GM12878 (cell line): Measurements from ENCODE around the gene PLCG1. TPM values are rescaled to one million over a fixed set of nuclear protein-coding genes. Genes with fewer than 3 reads are reported as not detected.

Source experiments
- ATAC-seq: fragments of 200-7000 bp; cut with Tn5 transposase; 3 replicates; pipeline ENCODE4 v1.9.1; 2020; ENCODE audit warnings: mild to moderate bottlenecking, moderate library complexity
- BruUV-seq: library from RNA; stranded (reverse); fragments of 400-500 nt; replicated peaks from 2 replicates; lab custom pipeline; 2021; lab: Mats Ljungman, UMichigan
- CTCF ChIA-PET: fragments of 300-600 bp; sonication (Branson Sonifier 250); formaldehyde crosslinking; extraction: SDS; loops from one replicate; lab custom pipeline; 2021; ENCODE audit warnings: inconsistent platforms; lab: Yijun Ruan, JAX
- POLR2A ChIA-PET: fragments of 350-600 bp; formaldehyde crosslinking; extraction: SDS; loops from one replicate; lab custom pipeline; 2021; ENCODE audit warnings: inconsistent platforms; lab: Charles Lee
- RAD21 ChIA-PET: fragments of 300-600 bp; sonication (Branson Sonifier 250); formaldehyde crosslinking; loops from one replicate; lab custom pipeline; 2023; ENCODE audit warnings: antibody characterized with exemption; ENCODE audit not compliant: unreplicated experiment; lab: Charles Lee
- SMC1A ChIA-PET: fragments of 300-600 bp; sonication (Branson Sonifier 250); formaldehyde crosslinking; loops from one replicate; lab custom pipeline; 2023; ENCODE audit not compliant: unreplicated experiment, uncharacterized antibody; lab: Charles Lee
- DNase-seq: peaks from one replicate; pipeline ENCODE4 v3.0.0-alpha.2; 2011; ENCODE audit warnings: low read depth, low spot score
- FAIRE-seq: peaks from 3 replicates; lab custom pipeline; 2011; peaks lifted over from hg19 to GRCh38; lab: Jason Lieb, UNC
- H2AFZ ChIP-seq: 2 replicates; pipeline ENCODE4 v1.6.0; 2011; ENCODE audit warnings: low read depth, low read length, control low read depth; ENCODE audit not compliant: control insufficient read depth
- H3K27ac ChIP-seq: 2 replicates; pipeline ENCODE4 v1.5.1; 2011; ENCODE audit warnings: control low read depth; ENCODE audit not compliant: control insufficient read depth, insufficient read depth
- H3K27me3 ChIP-seq, 2 experiments: replicated peaks in 1 of 2; 2 replicates each; pipeline versions ENCODE4 v1.6.0 to v1.6.1; 2011; ENCODE audit warnings: low read length in 1 of 2; ENCODE audit not compliant: control insufficient read depth in 2 of 2, insufficient read depth in 2 of 2
- H3K36me3 ChIP-seq, 2 experiments: 2 replicates each; pipeline ENCODE4 v1.5.1; 2011; ENCODE audit warnings: low read length in 1 of 2; ENCODE audit not compliant: control insufficient read depth in 2 of 2, insufficient read depth in 2 of 2
- H3K4me1 ChIP-seq: 2 replicates; pipeline ENCODE4 v1.6.1; 2011; ENCODE audit warnings: mild to moderate bottlenecking, low read length, moderate library complexity, mixed read lengths; ENCODE audit not compliant: control insufficient read depth, insufficient read depth
- H3K4me2 ChIP-seq: 2 replicates; pipeline ENCODE4 v1.6.0; 2011; ENCODE audit warnings: control low read depth; ENCODE audit not compliant: control insufficient read depth, insufficient read depth
- H3K4me3 ChIP-seq: fragments of 200-600 bp; sonication (generic); 2 replicates; pipeline ENCODE4 v1.5.1; 2016
- H3K79me2 ChIP-seq: 2 replicates; pipeline ENCODE4 v1.6.0; 2011; ENCODE audit warnings: low read length; ENCODE audit not compliant: control insufficient read depth, insufficient read depth
- H3K9ac ChIP-seq: 2 replicates; pipeline ENCODE4 v1.8.0; 2011; ENCODE audit warnings: low read length, control low read depth, mixed read lengths; ENCODE audit not compliant: control insufficient read depth, insufficient read depth
- H3K9me3 ChIP-seq: replicated peaks from 3 replicates; pipeline ENCODE4 v1.5.1; 2011; ENCODE audit warnings: mild to moderate bottlenecking, low read length; ENCODE audit not compliant: control insufficient read depth, insufficient read depth
- H4K20me1 ChIP-seq: 2 replicates; pipeline ENCODE4 v1.6.0; 2011; ENCODE audit not compliant: control insufficient read depth, insufficient read depth
- IKZF1 ChIP-seq: fragments of 450-650 bp; conservative IDR thresholded peaks from 2 replicates; pipeline ENCODE4 v1.6.1; 2017; ENCODE audit warnings: antibody characterized with exemption, mild to moderate bottlenecking
- JUNB ChIP-seq: IDR thresholded peaks from 2 replicates; pipeline ENCODE4 v1.6.1; 2016; ENCODE audit warnings: antibody characterized with exemption, mild to moderate bottlenecking
- JUND ChIP-seq: IDR thresholded peaks from 2 replicates; pipeline ENCODE4 v1.6.1; 2012; ENCODE audit warnings: low read depth, mild to moderate bottlenecking, low read length, improper control_type of control experiment, moderate library complexity
- NR2F1 ChIP-seq: fragments of 450-650 bp; conservative IDR thresholded peaks from 2 replicates; pipeline ENCODE4 v1.6.1; 2017; ENCODE audit warnings: mild to moderate bottlenecking
- PAX8 ChIP-seq: fragments of 450-650 bp; IDR thresholded peaks from 2 replicates; pipeline ENCODE4 v1.6.1; 2017; ENCODE audit warnings: mild to moderate bottlenecking, moderate library complexity
- SIN3A ChIP-seq: IDR thresholded peaks from 2 replicates; pipeline ENCODE4 v1.6.1; 2012; ENCODE audit warnings: low read depth, low read length, improper control_type of control experiment
- TBL1XR1 ChIP-seq: IDR thresholded peaks from 2 replicates; pipeline ENCODE4 v1.6.1; 2012; ENCODE audit warnings: low read depth, low read length, improper control_type of control experiment
- ZNF217 ChIP-seq: fragments of 450-650 bp; IDR thresholded peaks from 2 replicates; pipeline ENCODE4 v1.6.1; 2017; ENCODE audit warnings: antibody characterized with exemption, mild to moderate bottlenecking
- WGBS: methylation state at CpG from one replicate; pipeline ENCODE4 v1.1.6; 2016; ENCODE audit warnings: low lambda C conversion rate; ENCODE audit not compliant: insufficient replicate concordance, insufficient coverage; ENCODE audit errors: missing lambda C conversion rate; 5-methylcytosine and 5-hydroxymethylcytosine counted together
- in situ Hi-C: fragments of 300-500 bp; cut with MboI; formaldehyde crosslinking; loops from 9 replicates; pipeline ENCODE4 v1.14.3; 2018; ENCODE audit warnings: mixed read lengths
- intact Hi-C: fragments of 100-400 bp; cut with micrococcal nuclease; formaldehyde crosslinking; loops from one replicate; pipeline ENCODE4 v1.14.2; 2022; ENCODE audit not compliant: unreplicated experiment
- polyA plus RNA-seq, 11 experiments: library from polyadenylated mRNA; depleted of rRNA in 4 of 11; unstranded in 6 of 11; stranded (reverse) in 5 of 11; fragments of >200 nt; fragmentation: Nextera tagmentation in 4 of 11; fragmentation: Illumina TruSeq in 1 of 11; extraction: Ambion mirVana in 4 of 11; extraction: Trizol in 1 of 11; gene quantifications; 1 replicate in 1 of 11; 2 replicates in 10 of 11; pipeline versions ENCODE4 v1.2.1 to v1.2.3, GENCODE V29; 2011 to 2016; ENCODE audit warnings: inconsistent platforms in 2 of 11, missing spikeins in 2 of 11, low read depth in 1 of 11
- total RNA-seq, 4 experiments: library from RNA; depleted of rRNA in 3 of 4; stranded (reverse); fragments of >200 nt in 3 of 4; fragmentation: Illumina TruSeq in 1 of 4; extraction: Trizol in 1 of 4; gene quantifications; 2 replicates each; pipeline versions ENCODE4 v1.2.1 to v1.2.3, GENCODE V29; 2013 to 2021
- TF ChIP-seq, protein P1 (sequence below): fragments of 450-650 bp; IDR thresholded peaks from 2 replicates; pipeline ENCODE4 v1.6.1; 2017; ENCODE audit warnings: mild to moderate bottlenecking, moderate library complexity
- TF ChIP-seq, protein P2 (sequence below): fragments of 150-350 bp; IDR thresholded peaks from 2 replicates; pipeline ENCODE4 v1.6.1; 2016; ENCODE audit warnings: low read depth, low read length
- TF ChIP-seq, protein P3 (sequence below): fragments of 450-650 bp; IDR thresholded peaks from 2 replicates; pipeline ENCODE4 v1.6.1; 2016; ENCODE audit warnings: mild to moderate bottlenecking, moderate library complexity, borderline replicate concordance

Gene PLCG1
- total and polyA plus RNA-seq, 10 of the 15 experiments (the other 5 are each of a cell fraction or from before 2014, with no cell fraction given): 2.6 to 114 (median 45.3) TPM

DNA sequence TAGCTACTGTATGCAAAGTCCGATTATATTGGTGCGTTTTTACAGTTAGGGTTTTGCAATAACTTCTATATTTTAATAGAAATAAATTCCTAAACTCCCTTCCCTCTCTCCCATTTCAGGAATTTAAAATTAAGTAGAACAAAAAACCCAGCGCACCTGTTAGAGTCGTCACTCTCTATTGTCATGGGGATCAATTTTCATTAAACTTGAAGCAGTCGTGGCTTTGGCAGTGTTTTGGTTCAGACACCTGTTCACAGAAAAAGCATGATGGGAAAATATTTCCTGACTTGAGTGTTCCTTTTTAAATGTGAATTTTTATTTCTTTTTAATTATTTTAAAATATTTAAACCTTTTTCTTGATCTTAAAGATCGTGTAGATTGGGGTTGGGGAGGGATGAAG lies 13.7 kb upstream of the PLCG1 start (continued):
- TF ChIP-seq, protein P1, sequence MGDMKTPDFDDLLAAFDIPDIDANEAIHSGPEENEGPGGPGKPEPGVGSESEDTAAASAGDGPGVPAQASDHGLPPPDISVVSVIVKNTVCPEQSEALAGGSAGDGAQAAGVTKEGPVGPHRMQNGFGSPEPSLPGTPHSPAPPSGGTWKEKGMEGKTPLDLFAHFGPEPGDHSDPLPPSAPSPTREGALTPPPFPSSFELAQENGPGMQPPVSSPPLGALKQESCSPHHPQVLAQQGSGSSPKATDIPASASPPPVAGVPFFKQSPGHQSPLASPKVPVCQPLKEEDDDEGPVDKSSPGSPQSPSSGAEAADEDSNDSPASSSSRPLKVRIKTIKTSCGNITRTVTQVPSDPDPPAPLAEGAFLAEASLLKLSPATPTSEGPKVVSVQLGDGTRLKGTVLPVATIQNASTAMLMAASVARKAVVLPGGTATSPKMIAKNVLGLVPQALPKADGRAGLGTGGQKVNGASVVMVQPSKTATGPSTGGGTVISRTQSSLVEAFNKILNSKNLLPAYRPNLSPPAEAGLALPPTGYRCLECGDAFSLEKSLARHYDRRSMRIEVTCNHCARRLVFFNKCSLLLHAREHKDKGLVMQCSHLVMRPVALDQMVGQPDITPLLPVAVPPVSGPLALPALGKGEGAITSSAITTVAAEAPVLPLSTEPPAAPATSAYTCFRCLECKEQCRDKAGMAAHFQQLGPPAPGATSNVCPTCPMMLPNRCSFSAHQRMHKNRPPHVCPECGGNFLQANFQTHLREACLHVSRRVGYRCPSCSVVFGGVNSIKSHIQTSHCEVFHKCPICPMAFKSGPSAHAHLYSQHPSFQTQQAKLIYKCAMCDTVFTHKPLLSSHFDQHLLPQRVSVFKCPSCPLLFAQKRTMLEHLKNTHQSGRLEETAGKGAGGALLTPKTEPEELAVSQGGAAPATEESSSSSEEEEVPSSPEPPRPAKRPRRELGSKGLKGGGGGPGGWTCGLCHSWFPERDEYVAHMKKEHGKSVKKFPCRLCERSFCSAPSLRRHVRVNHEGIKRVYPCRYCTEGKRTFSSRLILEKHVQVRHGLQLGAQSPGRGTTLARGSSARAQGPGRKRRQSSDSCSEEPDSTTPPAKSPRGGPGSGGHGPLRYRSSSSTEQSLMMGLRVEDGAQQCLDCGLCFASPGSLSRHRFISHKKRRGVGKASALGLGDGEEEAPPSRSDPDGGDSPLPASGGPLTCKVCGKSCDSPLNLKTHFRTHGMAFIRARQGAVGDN: no peak
- TF ChIP-seq IKZF1 (no peak), JUND (no peak), ZNF217 (no peak), SIN3A (no peak)
- TF ChIP-seq, all 136 proteins: peak for 0

DNA sequence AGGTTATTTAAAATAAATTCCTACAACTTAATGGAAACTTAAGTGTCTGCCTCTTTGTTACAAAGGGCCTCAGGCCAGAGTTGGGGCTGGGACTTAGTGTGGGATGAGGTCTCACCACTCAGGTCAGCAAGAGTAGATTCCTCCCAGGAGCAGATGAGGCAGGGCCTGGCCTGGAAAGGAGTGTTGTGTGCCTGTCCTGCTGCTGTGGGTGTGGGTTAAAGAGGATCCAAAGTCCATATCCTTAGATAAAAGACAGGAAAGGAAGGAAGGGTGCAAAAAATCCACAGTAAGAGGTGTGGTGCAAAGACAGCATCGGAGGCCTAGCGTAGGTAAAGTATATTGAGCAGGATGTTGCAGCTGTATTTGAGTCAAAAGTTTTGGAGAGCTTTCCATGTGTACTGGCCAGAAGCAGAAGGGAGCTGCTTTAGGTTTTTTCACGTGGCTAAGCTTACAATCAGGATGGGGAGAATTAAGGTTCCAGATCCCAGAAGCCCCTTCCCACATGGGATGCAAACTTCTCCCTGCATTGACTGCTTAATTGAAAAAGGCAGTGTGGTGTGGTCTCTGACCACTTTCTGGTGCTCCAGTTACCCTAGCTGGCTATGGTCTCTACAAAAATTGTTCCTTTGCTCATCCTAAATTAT lies 12.8 kb upstream of the PLCG1 start:
- H3K27me3 ChIP-seq: no peaks in the 10 kb centered on the region
- H3K9ac ChIP-seq: no peak overlapping the region
- 95% methylated on average over 3 of the region's 3 CpGs for WGBS
- H3K4me1 ChIP-seq: no peaks in the 10 kb centered on the region
- no peak overlapping the region for H2AFZ ChIP-seq
- BruUV-seq: no TSS peak
- H3K27ac ChIP-seq: no peak overlapping the region
- H3K36me3 ChIP-seq: peaks cover 23 to 37% of the 10 kb centered on the region in 2 experiments
- H3K4me2 ChIP-seq: no peak overlapping the region
- ChIA-PET POLR2A (no interaction called here), CTCF (interaction anchor here (1.5 kb wide), 1 partner anchor 10 kb away, joined by 5 read pairs; no protein-coding TSS in a partner anchor), SMC1A (interaction anchor here (1.0 kb wide), 1 partner anchor 25 kb away, joined by 3 read pairs; no protein-coding TSS in a partner anchor), RAD21 (interaction anchor here (0.7 kb wide), 1 partner anchor 134 kb away, joined by 3 read pairs; no protein-coding TSS in a partner anchor)
- in situ Hi-C loops (no loop called here), intact Hi-C loops (no loop called here)
- no peaks in the 10 kb centered on the region for H3K9me3 ChIP-seq
- no peaks in the 10 kb centered on the region for H3K79me2 ChIP-seq
- no peak for FAIRE-seq
- H4K20me1 ChIP-seq: no peaks in the 10 kb centered on the region
- DNase-seq: no peak
- no peak for ATAC-seq
- H3K4me3 ChIP-seq: no peak overlapping the region
- TF ChIP-seq PAX8 (no peak), NR2F1 (no peak), JUNB (no peak), TBL1XR1 (no peak)
- TF ChIP-seq, protein P2, sequence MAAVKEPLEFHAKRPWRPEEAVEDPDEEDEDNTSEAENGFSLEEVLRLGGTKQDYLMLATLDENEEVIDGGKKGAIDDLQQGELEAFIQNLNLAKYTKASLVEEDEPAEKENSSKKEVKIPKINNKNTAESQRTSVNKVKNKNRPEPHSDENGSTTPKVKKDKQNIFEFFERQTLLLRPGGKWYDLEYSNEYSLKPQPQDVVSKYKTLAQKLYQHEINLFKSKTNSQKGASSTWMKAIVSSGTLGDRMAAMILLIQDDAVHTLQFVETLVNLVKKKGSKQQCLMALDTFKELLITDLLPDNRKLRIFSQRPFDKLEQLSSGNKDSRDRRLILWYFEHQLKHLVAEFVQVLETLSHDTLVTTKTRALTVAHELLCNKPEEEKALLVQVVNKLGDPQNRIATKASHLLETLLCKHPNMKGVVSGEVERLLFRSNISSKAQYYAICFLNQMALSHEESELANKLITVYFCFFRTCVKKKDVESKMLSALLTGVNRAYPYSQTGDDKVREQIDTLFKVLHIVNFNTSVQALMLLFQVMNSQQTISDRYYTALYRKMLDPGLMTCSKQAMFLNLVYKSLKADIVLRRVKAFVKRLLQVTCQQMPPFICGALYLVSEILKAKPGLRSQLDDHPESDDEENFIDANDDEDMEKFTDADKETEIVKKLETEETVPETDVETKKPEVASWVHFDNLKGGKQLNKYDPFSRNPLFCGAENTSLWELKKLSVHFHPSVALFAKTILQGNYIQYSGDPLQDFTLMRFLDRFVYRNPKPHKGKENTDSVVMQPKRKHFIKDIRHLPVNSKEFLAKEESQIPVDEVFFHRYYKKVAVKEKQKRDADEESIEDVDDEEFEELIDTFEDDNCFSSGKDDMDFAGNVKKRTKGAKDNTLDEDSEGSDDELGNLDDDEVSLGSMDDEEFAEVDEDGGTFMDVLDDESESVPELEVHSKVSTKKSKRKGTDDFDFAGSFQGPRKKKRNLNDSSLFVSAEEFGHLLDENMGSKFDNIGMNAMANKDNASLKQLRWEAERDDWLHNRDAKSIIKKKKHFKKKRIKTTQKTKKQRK: no peak
- TF ChIP-seq, protein P3, sequence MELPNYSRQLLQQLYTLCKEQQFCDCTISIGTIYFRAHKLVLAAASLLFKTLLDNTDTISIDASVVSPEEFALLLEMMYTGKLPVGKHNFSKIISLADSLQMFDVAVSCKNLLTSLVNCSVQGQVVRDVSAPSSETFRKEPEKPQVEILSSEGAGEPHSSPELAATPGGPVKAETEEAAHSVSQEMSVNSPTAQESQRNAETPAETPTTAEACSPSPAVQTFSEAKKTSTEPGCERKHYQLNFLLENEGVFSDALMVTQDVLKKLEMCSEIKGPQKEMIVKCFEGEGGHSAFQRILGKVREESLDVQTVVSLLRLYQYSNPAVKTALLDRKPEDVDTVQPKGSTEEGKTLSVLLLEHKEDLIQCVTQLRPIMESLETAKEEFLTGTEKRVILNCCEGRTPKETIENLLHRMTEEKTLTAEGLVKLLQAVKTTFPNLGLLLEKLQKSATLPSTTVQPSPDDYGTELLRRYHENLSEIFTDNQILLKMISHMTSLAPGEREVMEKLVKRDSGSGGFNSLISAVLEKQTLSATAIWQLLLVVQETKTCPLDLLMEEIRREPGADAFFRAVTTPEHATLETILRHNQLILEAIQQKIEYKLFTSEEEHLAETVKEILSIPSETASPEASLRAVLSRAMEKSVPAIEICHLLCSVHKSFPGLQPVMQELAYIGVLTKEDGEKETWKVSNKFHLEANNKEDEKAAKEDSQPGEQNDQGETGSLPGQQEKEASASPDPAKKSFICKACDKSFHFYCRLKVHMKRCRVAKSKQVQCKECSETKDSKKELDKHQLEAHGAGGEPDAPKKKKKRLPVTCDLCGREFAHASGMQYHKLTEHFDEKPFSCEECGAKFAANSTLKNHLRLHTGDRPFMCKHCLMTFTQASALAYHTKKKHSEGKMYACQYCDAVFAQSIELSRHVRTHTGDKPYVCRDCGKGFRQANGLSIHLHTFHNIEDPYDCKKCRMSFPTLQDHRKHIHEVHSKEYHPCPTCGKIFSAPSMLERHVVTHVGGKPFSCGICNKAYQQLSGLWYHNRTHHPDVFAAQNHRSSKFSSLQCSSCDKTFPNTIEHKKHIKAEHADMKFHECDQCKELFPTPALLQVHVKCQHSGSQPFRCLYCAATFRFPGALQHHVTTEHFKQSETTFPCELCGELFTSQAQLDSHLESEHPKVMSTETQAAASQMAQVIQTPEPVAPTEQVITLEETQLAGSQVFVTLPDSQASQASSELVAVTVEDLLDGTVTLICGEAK: no peak
